ENCODE results near the gene PDZD7.

PDZD7 gene

GRCh38 chr10:100985336-100985735 lies 45.6 kb downstream of the PDZD7 start:
- TF ChIP-seq CTCF (IDR thresholded peaks at IDR 0.05; ENCODE audit: low read depth, low read length) (no peak), POLR2A (IDR thresholded peaks at IDR 0.05; ENCODE audit: extremely low read depth, insufficient read length) (no peak), MYC (IDR thresholded peaks at IDR 0.05; ENCODE audit: low read depth, low read length) (no peak), MAX (IDR thresholded peaks at IDR 0.05; ENCODE audit: low read depth, low read length) (no peak)
- H3K4me3 ChIP-seq (ENCODE audit: low read depth, low read length) = no peak overlapping the region
- DNase-seq (ENCODE audit: low read depth) = no peak

GRCh38 chr10:100984672-100985177 lies 46.2 kb downstream of the PDZD7 start:
- H3K4me3 ChIP-seq (ENCODE audit: low read depth, low read length) = no peak overlapping the region
- TF ChIP-seq CTCF (IDR thresholded peaks at IDR 0.05; ENCODE audit: low read depth, low read length) = no peak
- no peak for TF ChIP-seq MYC (IDR thresholded peaks at IDR 0.05; ENCODE audit: low read depth, low read length)
- no peak for TF ChIP-seq MAX (IDR thresholded peaks at IDR 0.05; ENCODE audit: low read depth, low read length)
- TF ChIP-seq POLR2A (IDR thresholded peaks at IDR 0.05; ENCODE audit: extremely low read depth, insufficient read length) = no peak
- no peak for DNase-seq (ENCODE audit: low read depth)

- no peak for TF ChIP-seq MYC (IDR thresholded peaks at IDR 0.05; ENCODE audit: low read depth, low read length)
- no peak for TF ChIP-seq POLR2A (IDR thresholded peaks at IDR 0.05; ENCODE audit: extremely low read depth, insufficient read length)
- no peak for TF ChIP-seq MAX (IDR thresholded peaks at IDR 0.05; ENCODE audit: low read depth, low read length)
- TF ChIP-seq CTCF (IDR thresholded peaks at IDR 0.05; ENCODE audit: low read depth, low read length) = no peak
- DNase-seq (ENCODE audit: low read depth) = no peak
- H3K4me3 ChIP-seq (ENCODE audit: low read depth, low read length) = no peak overlapping the region
Measured at GRCh38 chr10:100983868-100984671, 46.9 kb downstream of the PDZD7 start.

- no peak overlapping the region for H3K4me3 ChIP-seq (ENCODE audit: low read depth, low read length)
- no peak for DNase-seq (ENCODE audit: low read depth)
Measured at GRCh38 chr10:100982916-100983830, 47.8 kb downstream of the PDZD7 start.

GRCh38 chr10:100981178-100981772 lies 49.7 kb downstream of the PDZD7 start:
- TF ChIP-seq CTCF (IDR thresholded peaks at IDR 0.05; ENCODE audit: low read depth, low read length) = no peak
- no peak for TF ChIP-seq POLR2A (IDR thresholded peaks at IDR 0.05; ENCODE audit: extremely low read depth, insufficient read length)
- no peak for TF ChIP-seq MAX (IDR thresholded peaks at IDR 0.05; ENCODE audit: low read depth, low read length)
- TF ChIP-seq MYC (IDR thresholded peaks at IDR 0.05; ENCODE audit: low read depth, low read length) = no peak
- no peak overlapping the region for H3K4me3 ChIP-seq (ENCODE audit: low read depth, low read length)
- no peak for DNase-seq (ENCODE audit: low read depth)

More at GRCh38 chr10:100982916-100983830, 47.8 kb downstream of the PDZD7 start:
- TF ChIP-seq MYC (IDR thresholded peaks at IDR 0.05; ENCODE audit: low read depth, low read length) (no peak), CTCF (IDR thresholded peaks at IDR 0.05; ENCODE audit: low read depth, low read length) (no peak)

Data from NB4 (cell line).